GM10266 (cell line): ENCODE measurements around the gene ANKRD42.
A peak's percentile ranks its signal among the peaks of the same experiment; 100 is the strongest.

Experiments
- DNase-seq: peaks from one replicate; pipeline ENCODE4 v3.0.0; 2012; ENCODE audit errors: extremely low spot score
- TF ChIP-seq, protein P1 (sequence below): IDR thresholded peaks from 2 replicates; pipeline ENCODE4 v1.5.1; 2012; ENCODE audit warnings: mild to moderate bottlenecking, low read depth; ENCODE audit not compliant: control insufficient read depth, insufficient read depth; ENCODE audit errors: missing control alignments

ANKRD42 gene

GRCh38 chr11:83219095-83219494 lies 25.6 kb downstream of the ANKRD42 start:
- TF ChIP-seq, protein P1, sequence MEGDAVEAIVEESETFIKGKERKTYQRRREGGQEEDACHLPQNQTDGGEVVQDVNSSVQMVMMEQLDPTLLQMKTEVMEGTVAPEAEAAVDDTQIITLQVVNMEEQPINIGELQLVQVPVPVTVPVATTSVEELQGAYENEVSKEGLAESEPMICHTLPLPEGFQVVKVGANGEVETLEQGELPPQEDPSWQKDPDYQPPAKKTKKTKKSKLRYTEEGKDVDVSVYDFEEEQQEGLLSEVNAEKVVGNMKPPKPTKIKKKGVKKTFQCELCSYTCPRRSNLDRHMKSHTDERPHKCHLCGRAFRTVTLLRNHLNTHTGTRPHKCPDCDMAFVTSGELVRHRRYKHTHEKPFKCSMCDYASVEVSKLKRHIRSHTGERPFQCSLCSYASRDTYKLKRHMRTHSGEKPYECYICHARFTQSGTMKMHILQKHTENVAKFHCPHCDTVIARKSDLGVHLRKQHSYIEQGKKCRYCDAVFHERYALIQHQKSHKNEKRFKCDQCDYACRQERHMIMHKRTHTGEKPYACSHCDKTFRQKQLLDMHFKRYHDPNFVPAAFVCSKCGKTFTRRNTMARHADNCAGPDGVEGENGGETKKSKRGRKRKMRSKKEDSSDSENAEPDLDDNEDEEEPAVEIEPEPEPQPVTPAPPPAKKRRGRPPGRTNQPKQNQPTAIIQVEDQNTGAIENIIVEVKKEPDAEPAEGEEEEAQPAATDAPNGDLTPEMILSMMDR = peak; percentile 22

GRCh38 chr11:83220260-83220659 lies 26.7 kb downstream of the ANKRD42 start:
- DNase-seq = no peak
- TF ChIP-seq, protein P1 = no peak

More at GRCh38 chr11:83219095-83219494, 25.6 kb downstream of the ANKRD42 start:
- DNase-seq = no peak

DNA sequence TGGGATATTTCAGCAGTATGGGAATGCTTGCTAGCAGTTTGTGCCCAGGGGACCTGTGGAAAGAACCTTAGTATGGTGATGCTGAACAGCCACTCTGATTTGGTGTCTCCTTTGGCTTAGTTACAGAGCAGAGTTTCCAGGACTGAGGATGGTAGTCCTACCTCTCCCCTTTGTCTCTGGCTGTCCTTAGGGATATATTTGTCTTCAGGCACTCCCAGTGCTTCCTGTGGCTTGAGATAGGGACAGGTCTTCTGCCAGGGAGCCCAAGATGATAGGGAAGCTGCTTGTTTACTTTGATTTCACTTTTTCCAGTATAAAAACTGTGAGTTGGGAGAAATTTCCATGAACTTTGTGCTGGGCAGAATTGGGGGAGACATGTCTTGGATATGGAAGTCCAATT lies 28.2 kb downstream of the ANKRD42 start:
- TF ChIP-seq, protein P1 = no peak
- no peak for DNase-seq

GRCh38 chr11:83222499-83222898 lies 29.0 kb downstream of the ANKRD42 start:
- TF ChIP-seq, protein P1 = no peak

GRCh38 chr11:83223457-83223856 lies 29.9 kb downstream of the ANKRD42 start:
- TF ChIP-seq, protein P1 = no peak
- no peak for DNase-seq

More at GRCh38 chr11:83222499-83222898, 29.0 kb downstream of the ANKRD42 start:
- no peak for DNase-seq

GRCh38 chr11:83235825-83236224 lies 42.3 kb downstream of the ANKRD42 start:
- DNase-seq = no peak
- TF ChIP-seq, protein P1 = no peak

GRCh38 chr11:83238111-83238510 lies 44.6 kb downstream of the ANKRD42 start:
- no peak for DNase-seq
- TF ChIP-seq, protein P1 = no peak
